NCI-H146 (cell line): ENCODE measurements around the gene ERFE.

Experiments used
- DNase-seq: peaks from one replicate; lab custom pipeline; 2025; lab: John Stamatoyannopoulos, UW

The ERFE gene

DNA sequence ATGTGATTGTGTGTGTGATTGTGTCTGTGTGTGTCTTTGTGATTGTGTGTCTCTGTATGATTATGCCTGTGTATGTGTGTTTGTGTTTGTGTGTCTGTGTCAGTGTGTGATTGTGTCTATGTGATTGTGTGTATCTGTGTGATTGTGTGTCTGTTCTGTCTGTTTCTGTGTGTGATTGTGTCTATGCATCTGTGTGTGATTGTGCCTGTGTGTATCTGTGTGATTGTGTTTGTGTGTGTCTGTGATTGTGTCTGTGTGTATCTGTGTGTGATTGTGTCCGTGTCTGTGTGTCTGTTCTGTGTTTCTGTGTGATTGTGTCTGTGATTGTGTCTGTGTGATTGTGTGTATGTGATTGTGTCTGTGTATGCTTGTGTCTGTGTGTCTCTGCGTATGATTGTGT lies 32.4 kb upstream of the ERFE start:
- DNase-seq, result no peak

- DNase-seq, result no peak
These were observed 32.0 kb upstream of the ERFE start for GRCh38 chr2:238126775-238127164.

GRCh38 chr2:238127165-238128060 lies 31.4 kb upstream of the ERFE start:
- peak; percentile 42 for DNase-seq

GRCh38 chr2:238128061-238128440 lies 30.7 kb upstream of the ERFE start:
- DNase-seq, result no peak

DNA sequence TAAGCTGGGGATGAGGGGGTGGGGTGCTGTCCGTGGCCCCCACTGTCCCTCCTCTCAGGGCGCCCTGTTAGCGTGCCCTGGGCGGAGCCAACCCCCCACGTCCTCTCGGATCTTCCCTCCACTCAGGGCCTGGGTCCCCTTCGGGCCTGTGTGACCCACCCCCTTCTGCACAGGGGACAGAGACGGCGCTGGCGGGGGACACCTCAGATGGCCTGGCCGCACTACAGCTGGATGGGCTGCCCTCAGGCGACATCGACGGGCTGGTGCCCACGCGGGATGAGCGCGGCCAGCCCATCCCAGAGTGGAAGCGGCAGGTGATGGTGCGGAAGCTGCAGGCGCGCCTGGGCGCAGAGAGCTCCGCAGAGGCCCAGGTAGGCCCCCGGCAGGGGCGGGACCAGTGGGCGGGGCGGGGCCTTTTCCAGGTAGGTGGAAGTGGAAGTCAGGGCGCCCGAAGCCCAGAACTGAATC lies 30.2 kb upstream of the ERFE start:
- DNase-seq, result no peak

DNA sequence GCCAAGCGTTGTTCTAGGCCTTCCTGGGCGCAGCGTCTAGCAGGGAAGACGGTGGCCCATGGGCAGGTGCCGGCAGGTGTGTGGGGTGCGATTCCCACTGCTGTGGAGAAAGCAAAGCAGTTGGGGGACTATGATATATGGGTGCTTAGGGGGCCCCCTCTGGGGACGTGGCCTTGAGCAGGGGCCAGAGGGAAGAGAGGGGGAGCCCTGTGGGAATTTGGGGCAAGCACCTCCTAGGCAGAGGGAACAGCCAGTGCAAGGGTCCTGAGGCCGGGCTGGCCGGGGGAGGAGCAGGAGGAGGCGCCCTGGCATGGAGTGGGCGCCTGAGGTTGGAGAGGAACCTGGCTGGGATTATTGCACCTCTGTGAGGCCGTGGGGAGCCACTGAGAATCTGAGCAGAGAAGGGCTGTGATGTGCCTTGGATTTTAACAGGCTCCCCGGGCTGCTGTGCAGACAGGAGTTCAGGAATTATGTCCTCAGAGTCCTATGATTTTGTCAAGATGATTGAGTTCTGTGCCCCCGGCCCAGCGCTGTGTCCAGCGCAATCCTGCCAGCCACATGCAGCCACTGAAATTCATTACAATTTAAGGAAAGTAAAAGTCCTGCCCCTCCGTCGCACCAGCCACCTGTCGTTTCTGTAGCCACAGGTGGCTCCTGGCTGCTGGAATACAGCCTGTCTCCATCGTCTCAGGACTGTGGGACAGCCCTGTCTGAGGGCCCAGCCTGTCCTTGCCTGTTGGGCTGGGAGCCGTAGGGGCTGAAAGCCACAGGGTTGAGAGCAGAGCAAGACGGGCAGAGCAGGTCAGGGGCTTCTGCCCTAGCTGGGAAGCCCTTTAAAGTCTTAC lies 29.4 kb upstream of the ERFE start:
- no peak for DNase-seq

DNA sequence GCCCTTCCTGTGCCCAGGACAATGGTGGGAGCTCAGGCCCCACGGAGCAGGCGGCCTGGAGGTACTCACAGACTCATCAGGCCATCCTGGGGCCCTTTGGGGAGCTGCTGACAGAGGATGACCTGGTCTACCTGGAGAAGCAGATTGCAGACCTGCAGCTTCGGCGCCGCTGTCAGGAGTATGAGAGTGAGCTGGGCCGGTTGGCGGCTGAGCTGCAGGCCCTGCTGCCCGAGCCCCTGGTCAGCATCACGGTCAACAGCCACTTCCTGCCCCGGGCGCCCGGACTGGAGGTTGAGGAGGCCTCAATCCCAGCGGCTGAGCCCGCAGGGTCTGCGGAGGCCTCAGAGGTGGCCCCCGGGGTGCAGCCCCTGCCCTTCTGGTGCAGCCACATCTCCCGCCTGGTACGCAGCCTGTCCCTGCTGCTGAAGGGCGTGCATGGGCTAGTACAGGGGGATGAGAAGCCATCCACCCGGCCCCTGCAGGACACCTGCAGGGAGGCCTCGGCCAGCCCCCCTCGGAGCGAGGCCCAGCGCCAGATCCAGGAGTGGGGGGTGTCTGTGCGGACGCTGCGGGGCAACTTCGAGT lies 28.6 kb upstream of the ERFE start:
- DNase-seq, result no peak

DNA sequence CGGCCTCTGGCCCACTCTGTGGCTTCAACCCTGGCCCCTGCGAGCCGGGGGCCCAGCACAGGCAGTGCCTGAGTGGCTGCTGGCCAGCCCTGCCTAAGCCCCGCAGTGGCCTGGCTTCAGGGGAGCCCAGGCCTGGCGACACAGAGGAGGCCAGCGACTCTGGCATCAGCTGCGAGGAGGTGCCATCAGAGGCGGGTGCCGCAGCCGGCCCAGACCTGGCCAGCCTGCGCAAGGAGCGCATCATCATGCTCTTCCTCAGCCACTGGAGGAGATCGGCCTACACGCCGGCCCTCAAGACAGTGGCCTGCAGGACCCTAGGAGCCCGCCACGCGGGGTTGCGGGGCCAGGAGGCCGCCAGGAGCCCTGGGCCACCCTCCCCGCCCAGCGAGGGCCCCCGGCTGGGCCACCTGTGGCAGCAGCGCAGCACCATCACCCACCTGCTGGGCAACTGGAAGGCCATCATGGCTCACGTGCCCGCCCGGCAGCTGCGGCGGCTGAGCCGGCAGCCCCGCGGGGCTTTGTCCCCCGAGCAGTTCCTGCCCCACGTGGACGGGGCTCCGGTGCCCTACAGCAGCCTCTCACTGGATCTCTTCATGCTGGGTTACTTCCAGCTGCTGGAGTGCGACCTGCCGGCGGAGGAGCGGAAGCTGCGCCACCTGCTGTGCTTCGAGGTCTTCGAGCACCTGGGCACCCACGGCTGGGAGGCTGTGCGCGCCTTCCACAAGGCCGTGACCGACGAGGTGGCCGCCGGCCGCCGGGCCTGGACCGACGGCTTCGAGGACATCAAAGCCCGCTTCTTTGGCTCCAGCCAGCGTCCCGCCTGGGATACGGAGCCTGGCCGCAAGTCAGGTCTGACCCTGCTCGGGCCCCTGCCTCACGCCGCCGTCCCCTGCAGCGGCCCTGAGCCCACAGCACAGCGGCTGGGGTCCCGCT lies 27.8 kb upstream of the ERFE start:
- peak; percentile 28 for DNase-seq

GRCh38 chr2:238131761-238132462 lies 26.9 kb upstream of the ERFE start:
- DNase-seq, result no peak

- DNase-seq, result no peak
These were observed 26.0 kb upstream of the ERFE start for GRCh38 chr2:238132463-238133450.

DNA sequence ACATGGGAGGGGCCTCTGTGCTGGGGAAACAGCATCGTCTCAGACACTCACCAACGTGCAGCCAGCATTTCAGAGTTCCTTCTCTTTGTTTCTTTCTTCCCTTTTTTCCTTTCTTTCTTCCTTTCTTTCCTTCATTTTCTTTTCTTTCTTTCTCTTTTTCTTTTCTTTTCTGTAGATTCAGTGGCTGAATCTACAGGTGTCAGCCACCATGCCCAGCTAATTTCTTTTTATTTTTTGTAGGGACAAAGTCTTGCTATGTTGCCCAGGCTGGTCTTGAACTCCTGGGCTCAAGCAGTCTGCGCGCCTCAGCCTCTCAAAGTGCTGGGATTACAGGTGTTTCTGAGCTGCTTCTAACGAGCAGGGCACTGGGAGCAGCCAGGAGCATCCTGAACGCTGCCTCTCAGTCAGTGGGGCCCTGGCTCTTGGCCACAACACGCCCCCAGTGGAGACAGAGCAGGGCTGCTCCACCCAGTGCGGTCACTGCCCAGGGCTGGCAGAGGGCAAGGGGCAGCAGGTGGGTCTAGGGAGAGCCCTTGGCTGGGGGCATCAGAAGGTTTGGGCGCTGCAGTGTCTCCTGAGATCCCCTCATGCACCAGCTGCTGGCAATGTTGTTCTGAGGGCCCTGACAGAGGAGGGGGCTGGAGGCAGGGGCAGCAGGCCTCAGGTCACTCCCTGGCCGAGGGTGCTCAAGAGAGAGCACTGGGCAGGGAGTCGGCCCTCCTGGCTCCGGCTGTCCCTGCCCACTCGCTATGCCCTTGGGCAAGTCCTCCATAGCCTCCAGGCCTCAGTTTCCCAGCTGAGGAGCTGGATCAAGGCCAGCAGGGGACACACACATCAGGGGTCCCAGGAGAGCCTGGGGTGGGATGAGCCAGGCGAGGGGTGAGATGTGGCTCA lies 25.0 kb upstream of the ERFE start:
- no peak for DNase-seq

- no peak for DNase-seq
These were observed 24.4 kb upstream of the ERFE start for GRCh38 chr2:238134393-238134785.

DNA sequence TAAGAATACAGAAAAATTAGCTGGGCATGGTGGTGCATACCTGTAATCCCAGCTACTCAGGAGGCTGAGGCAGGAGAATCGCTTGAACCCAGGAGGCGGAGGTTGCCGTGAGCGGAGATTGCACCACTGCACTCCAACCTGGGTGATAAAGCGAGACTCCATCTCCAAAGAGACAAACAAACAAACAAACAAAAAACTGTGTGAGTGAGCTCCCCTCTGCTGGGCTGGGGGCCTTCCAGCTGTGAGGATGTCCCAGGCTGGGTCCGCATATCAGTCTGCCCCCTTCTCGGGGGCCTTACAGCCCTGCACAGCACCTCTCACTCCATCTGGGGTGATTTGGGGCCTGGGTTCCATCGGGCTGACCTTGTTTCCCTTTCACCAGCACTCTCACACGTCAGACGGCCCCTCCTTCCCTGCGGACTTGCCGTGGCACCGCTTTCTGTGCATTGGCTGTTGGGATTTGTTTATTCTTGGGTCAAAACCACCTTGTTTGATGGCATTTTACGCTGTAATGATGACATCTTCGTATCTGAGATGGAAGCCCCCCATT lies 23.1 kb upstream of the ERFE start:
- no peak for DNase-seq

DNA sequence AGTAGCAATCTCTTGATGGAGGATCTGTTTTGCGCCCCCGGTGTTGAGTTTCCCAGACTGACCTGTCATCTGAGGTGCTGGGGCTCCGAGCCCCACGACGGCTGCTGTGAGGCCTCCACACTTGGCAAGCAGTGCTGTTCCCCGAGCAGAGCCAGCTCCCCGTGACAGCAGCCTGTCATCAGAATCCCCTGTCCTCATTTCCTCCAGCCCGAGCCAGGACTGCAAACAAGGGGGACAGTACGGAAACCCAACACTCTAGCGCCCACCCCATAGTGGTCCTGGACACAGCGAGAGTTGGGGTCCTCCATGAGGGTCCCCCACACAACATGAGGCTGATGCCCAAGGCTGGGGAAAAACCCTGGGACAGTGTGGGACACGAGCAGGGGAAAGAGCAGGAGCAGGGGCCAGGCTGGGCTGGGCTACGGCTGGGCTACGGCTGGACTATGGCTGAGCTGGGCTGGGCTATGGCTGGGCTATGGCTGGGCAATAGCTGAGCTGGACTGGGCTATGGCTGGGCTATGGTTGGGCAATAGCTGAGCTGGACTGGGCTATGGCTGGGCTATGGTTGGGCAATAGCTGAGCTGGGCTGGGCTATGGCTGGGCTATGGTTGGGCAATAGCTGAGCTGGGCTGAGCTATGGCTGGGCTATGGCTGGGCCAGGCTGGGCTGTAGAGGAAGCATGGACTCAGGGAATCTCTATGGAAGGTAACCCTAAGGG lies 21.8 kb upstream of the ERFE start:
- DNase-seq, result no peak

DNA sequence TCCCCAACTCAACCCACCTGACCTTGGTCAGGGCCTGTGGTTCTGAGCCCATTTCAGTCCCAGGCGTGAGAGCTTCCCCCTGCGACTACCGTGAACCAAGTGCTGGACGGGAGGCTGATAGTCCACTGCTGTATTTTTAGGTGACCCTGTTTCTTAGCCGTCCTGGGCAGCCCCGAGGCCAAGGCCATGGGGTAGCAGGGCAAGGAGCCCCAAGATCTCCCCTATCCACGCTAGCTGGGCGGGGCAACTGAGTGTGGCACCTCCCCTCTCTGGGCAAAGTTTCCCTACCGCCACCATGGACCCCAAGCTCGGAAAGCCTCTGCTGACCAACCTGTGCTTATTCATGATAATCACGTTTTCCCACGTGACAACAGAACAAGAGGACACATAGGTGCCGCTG lies 20.9 kb upstream of the ERFE start:
- DNase-seq, result no peak

DNA sequence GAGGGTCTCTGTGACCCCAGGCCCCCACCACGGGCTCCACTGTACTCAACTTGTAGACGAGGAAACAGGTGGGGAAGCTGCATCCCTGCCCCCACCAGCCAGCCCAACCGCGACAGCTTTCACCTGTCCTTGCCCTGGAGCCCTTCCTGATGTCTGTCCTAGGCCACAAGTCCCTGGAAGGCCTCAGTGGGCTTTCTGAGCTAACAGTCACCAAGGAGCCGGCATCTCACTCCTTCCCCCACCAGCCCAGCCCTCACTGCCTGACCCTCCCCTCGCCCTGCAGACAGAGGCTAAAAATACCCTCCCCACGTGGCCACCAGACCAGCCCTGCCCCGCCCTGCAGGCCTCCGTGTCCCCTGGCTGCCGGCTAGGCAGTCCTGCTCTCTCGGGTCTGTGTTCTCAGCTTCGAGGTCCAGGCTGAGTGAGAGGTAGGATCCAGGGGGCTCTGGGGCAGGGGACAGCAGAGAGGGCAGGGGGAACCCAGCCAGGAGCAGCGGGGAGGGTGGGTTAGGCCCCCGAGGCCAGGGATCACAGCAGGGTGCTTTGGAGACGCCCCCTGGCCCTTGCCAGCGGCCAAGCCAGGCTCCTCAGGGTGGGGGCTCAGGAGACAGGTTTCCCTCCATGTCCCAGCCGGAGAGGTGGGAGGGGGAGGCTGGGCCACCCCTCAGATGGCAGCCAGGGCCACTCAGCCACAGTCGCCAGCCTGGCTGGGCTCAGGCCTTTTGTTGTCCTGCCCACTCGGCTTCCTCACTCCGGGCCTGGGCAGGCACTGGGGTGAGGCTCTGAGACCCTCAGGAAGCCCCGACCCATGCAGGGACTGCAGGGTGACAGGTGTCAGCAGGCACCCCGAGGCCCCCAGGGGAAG lies 20.2 kb upstream of the ERFE start, which contains the start of gene KLHL30:
KLHL30 (plus strand) TSS at position 338 of the 865 bp plus-strand sequence. CDS start 2,087 bp downstream, outside the sequence.
- no peak for DNase-seq
